H9 (cell line): ENCODE data around the gene MAD2L1. TPM values are rescaled to one million over a fixed set of nuclear protein-coding genes. Genes with fewer than 3 reads are reported as not detected.
"Not testable (repeated sequence)": the region's sequence is repeated elsewhere in the genome, so short reads cannot be mapped to it uniquely, and the experiment has no call there.

Source experiments
- DNase-seq: peaks from one replicate; pipeline ENCODE4 v3.0.0-alpha.2; 2017
- H2AFZ ChIP-seq: one replicate; pipeline ENCODE4 v1.6.1; 2013; ENCODE audit warnings: mild to moderate bottlenecking, low read length, control low read depth, moderate library complexity
- H2AK5ac ChIP-seq: 2 replicates; pipeline ENCODE4 v1.6.1; 2013; ENCODE audit warnings: low read length, control low read depth, mixed read lengths; ENCODE audit not compliant: insufficient read length
- H2BK120ac ChIP-seq: one replicate; pipeline ENCODE4 v1.6.1; 2013; ENCODE audit warnings: low read depth, mild to moderate bottlenecking, low read length, control low read depth, inconsistent platforms; ENCODE audit not compliant: poor library complexity, severe bottlenecking
- H2BK12ac ChIP-seq: 2 replicates; pipeline ENCODE4 v1.6.1; 2013; ENCODE audit warnings: low read length, control low read depth, mixed read lengths, low read depth; ENCODE audit not compliant: insufficient read length
- H2BK15ac ChIP-seq: 2 replicates; pipeline ENCODE4 v1.6.1; 2013; ENCODE audit warnings: low read depth, low read length, control low read depth
- H2BK20ac ChIP-seq: one replicate; pipeline ENCODE4 v1.6.1; 2013; ENCODE audit warnings: low read depth, mild to moderate bottlenecking, low read length, control low read depth, inconsistent platforms; ENCODE audit not compliant: poor library complexity, severe bottlenecking
- H2BK5ac ChIP-seq: 2 replicates; pipeline ENCODE4 v1.6.1; 2013; ENCODE audit warnings: low read length, control low read depth, mixed read lengths; ENCODE audit not compliant: insufficient read length
- H3K14ac ChIP-seq: 2 replicates; pipeline ENCODE4 v1.6.1; 2013; ENCODE audit warnings: low read length, control low read depth; ENCODE audit not compliant: insufficient read depth
- H3K18ac ChIP-seq: 2 replicates; pipeline ENCODE4 v1.6.1; 2013; ENCODE audit warnings: low read depth, mild to moderate bottlenecking, mixed read lengths, low read length, control low read depth; ENCODE audit not compliant: insufficient read length
- H3K23ac ChIP-seq: 2 replicates; pipeline ENCODE4 v1.6.1; 2013; ENCODE audit warnings: low read length, control low read depth, mixed read lengths, low read depth; ENCODE audit not compliant: insufficient read length
- H3K23me2 ChIP-seq: 2 replicates; pipeline ENCODE4 v1.6.1; 2013; ENCODE audit warnings: low read depth, mild to moderate bottlenecking, mixed read lengths, low read length, control low read depth; ENCODE audit not compliant: insufficient read length, poor library complexity, severe bottlenecking
- H3K27ac ChIP-seq: 2 replicates; pipeline ENCODE4 v1.5.1; 2013; ENCODE audit warnings: low read length, control low read depth, mixed read lengths, low read depth; ENCODE audit not compliant: insufficient read length
- H3K27me3 ChIP-seq: 2 replicates; pipeline ENCODE4 v1.6.1; 2013; ENCODE audit warnings: low read length, control low read depth, inconsistent platforms; ENCODE audit not compliant: insufficient read depth
- H3K4ac ChIP-seq: 2 replicates; pipeline ENCODE4 v1.6.1; 2013; ENCODE audit warnings: low read depth, mild to moderate bottlenecking, control low read depth, inconsistent platforms, low read length, moderate library complexity
- H3K4me1 ChIP-seq: 2 replicates; pipeline ENCODE4 v1.6.1; 2013; ENCODE audit warnings: low read length, control low read depth, inconsistent platforms; ENCODE audit not compliant: insufficient read depth
- H3K4me2 ChIP-seq: 2 replicates; pipeline ENCODE4 v1.6.1; 2013; ENCODE audit warnings: low read length, control low read depth, mixed read lengths; ENCODE audit not compliant: insufficient read length, insufficient read depth
- H3K56ac ChIP-seq: 2 replicates; pipeline ENCODE4 v1.6.1; 2013; ENCODE audit warnings: low read depth, mild to moderate bottlenecking, mixed read lengths, low read length, control low read depth; ENCODE audit not compliant: insufficient read length
- H3K79me1 ChIP-seq: 2 replicates; pipeline ENCODE4 v1.6.1; 2013; ENCODE audit warnings: low read depth, mild to moderate bottlenecking, moderate library complexity, low read length, control low read depth, inconsistent platforms; ENCODE audit not compliant: insufficient read depth, poor library complexity, severe bottlenecking
- H3K79me2 ChIP-seq: 2 replicates; pipeline ENCODE4 v1.6.1; 2013; ENCODE audit warnings: low read length, control low read depth, inconsistent platforms; ENCODE audit not compliant: insufficient read depth
- H3K9ac ChIP-seq: 2 replicates; pipeline ENCODE4 v1.6.1; 2013; ENCODE audit warnings: low read length, control low read depth, mixed read lengths; ENCODE audit not compliant: insufficient read length; ENCODE audit errors: extremely low read depth
- H3K9me3 ChIP-seq: one replicate; pipeline ENCODE4 v1.6.1; 2013; ENCODE audit warnings: low read depth, low read length, inconsistent platforms; ENCODE audit not compliant: control insufficient read depth
- H3T11ph ChIP-seq: one replicate; pipeline ENCODE4 v1.6.1; 2013; ENCODE audit warnings: mild to moderate bottlenecking, low read length, control low read depth, inconsistent platforms
- H4K20me1 ChIP-seq: one replicate; pipeline ENCODE4 v1.6.1; 2013; ENCODE audit not compliant: control insufficient read depth, insufficient read length, insufficient read depth
- H4K5ac ChIP-seq: 2 replicates; pipeline ENCODE4 v1.6.1; 2013; ENCODE audit warnings: low read depth, mild to moderate bottlenecking, mixed read lengths, low read length, control low read depth; ENCODE audit not compliant: insufficient read length
- H4K8ac ChIP-seq: replicated peaks from 2 replicates; pipeline ENCODE4 v1.6.1; 2013; ENCODE audit warnings: low read length, control low read depth, mixed read lengths, low read depth; ENCODE audit not compliant: insufficient read length
- H4K91ac ChIP-seq: 2 replicates; pipeline ENCODE4 v1.6.1; 2013; ENCODE audit warnings: low read depth, mild to moderate bottlenecking, moderate library complexity, mixed read lengths, low read length, control low read depth; ENCODE audit not compliant: insufficient read length
- H3K27ac Mint-ChIP-seq, 3 experiments: 2 replicates in 2 of 3; 3 replicates in 1 of 3; pipeline ENCODE4 v1.8.0; 2020 to 2021; ENCODE audit warnings: mixed read lengths in 3 of 3, mild to moderate bottlenecking in 1 of 3, moderate library complexity in 1 of 3
- H3K27me3 Mint-ChIP-seq: 2 replicates; pipeline ENCODE4 v1.8.0; 2021; ENCODE audit warnings: low read depth, mild to moderate bottlenecking, moderate library complexity, mixed read lengths
- H3K36me3 Mint-ChIP-seq, 3 experiments: 2 replicates in 2 of 3; 3 replicates in 1 of 3; pipeline ENCODE4 v1.8.0; 2020 to 2021; ENCODE audit warnings: low read depth in 3 of 3, mixed read lengths in 3 of 3; ENCODE audit not compliant: insufficient read depth in 1 of 3
- H3K4me1 Mint-ChIP-seq, 2 experiments: 2 replicates each; pipeline ENCODE4 v1.8.0; 2020; ENCODE audit warnings: mixed read lengths in 2 of 2
- H3K4me3 Mint-ChIP-seq, 2 experiments: 2 replicates in 1 of 2; 3 replicates in 1 of 2; pipeline ENCODE4 v1.8.0; 2020 to 2021; ENCODE audit warnings: mild to moderate bottlenecking in 2 of 2, mixed read lengths in 2 of 2, moderate library complexity in 1 of 2
- H3K9me3 Mint-ChIP-seq, 2 experiments: 2 replicates in 1 of 2; 3 replicates in 1 of 2; pipeline ENCODE4 v1.8.0; 2020; ENCODE audit warnings: mild to moderate bottlenecking in 2 of 2, mixed read lengths in 2 of 2, moderate library complexity in 1 of 2
- CTCF ChIP-seq: fragments of 200-600 bp; sonication (generic); conservative IDR thresholded peaks from 3 replicates; pipeline ENCODE4 v1.8.0; 2021; ENCODE audit warnings: antibody characterized with exemption, mild to moderate bottlenecking
- WGBS: extraction: QIAGEN DNeasy Blood & Tissue Kit; methylation state at CpG from one replicate; pipeline ENCODE4 v1.1.7; 2013; ENCODE audit warnings: missing lambda C conversion rate, low lambda C conversion rate, mixed read lengths; ENCODE audit not compliant: insufficient read length; ENCODE audit errors: extremely low coverage; 5-methylcytosine and 5-hydroxymethylcytosine counted together
- total RNA-seq: library from RNA; stranded (reverse); gene quantifications from 2 replicates; pipeline ENCODE4 v1.2.1, GENCODE V29; 2021

The MAD2L1 gene
- total RNA-seq, 1 experiment from 2014 or later, result 87.2 TPM

- Histone ChIP-seq H3K9me3 (no peaks in the 10 kb centered on the region), H2BK12ac (no peak overlapping the region), H4K8ac (no peak overlapping the region), H4K91ac (no peak overlapping the region), H3K56ac (no peak overlapping the region), H3K4me1 (no peaks in the 10 kb centered on the region), H3K27ac (no peak overlapping the region), H3K4me2 (no peak overlapping the region), H2BK120ac (no peak overlapping the region), H4K20me1 (no peaks in the 10 kb centered on the region), H2AK5ac (no peak overlapping the region), H3T11ph (no peak overlapping the region), H3K4ac (no peak overlapping the region), H3K27me3 (no peaks in the 10 kb centered on the region), H3K79me1 (no peaks in the 10 kb centered on the region), H2AFZ (no peak overlapping the region), H2BK15ac (no peak overlapping the region), H3K79me2 (no peaks in the 10 kb centered on the region), H2BK5ac (no peak overlapping the region), H2BK20ac (no peak overlapping the region), H3K14ac (no peak overlapping the region), H3K18ac (no peak overlapping the region), H3K9ac (no peak overlapping the region), H4K5ac (no peak overlapping the region), H3K23me2 (no peaks in the 10 kb centered on the region), H3K23ac (no peak overlapping the region)
- TF ChIP-seq CTCF, result no peak
- Mint-ChIP-seq H3K27ac (no peak overlapping the region; a peak in 1 of 7 replicates), H3K4me3 (no peak overlapping the region), H3K27me3 (no peaks in the 10 kb centered on the region), H3K36me3 (peaks cover 0 to 14% (median 8%) of the 10 kb centered on the region in 3 experiments; a peak in 3 of 7 replicates), H3K4me1 (no peaks in the 10 kb centered on the region), H3K9me3 (peaks cover 11 to 16% of the 10 kb centered on the region in 2 experiments)
- WGBS, result no CpG with 5 or more reads among the region's 2 CpGs
- no peak for DNase-seq
Observed at GRCh38 chr4:120088507-120088906, 21.9 kb upstream of the MAD2L1 start.

- H3K4me3 Mint-ChIP-seq, H2AFZ ChIP-seq, H4K5ac ChIP-seq, H3K79me1 ChIP-seq, H3K9ac ChIP-seq, H4K91ac ChIP-seq, H3K4ac ChIP-seq, H2BK20ac ChIP-seq, H3K27me3 ChIP-seq, H3K9me3 ChIP-seq, H3K27ac ChIP-seq, H2BK5ac ChIP-seq, H2BK12ac ChIP-seq, H3K27me3 Mint-ChIP-seq, H3K79me2 ChIP-seq, H4K8ac ChIP-seq, H2AK5ac ChIP-seq, H3K18ac ChIP-seq, H3T11ph ChIP-seq, H3K56ac ChIP-seq, DNase-seq, H2BK120ac ChIP-seq, H3K14ac ChIP-seq, H4K20me1 ChIP-seq, H3K4me1 ChIP-seq, H3K23ac ChIP-seq, H3K4me2 ChIP-seq, H3K4me1 Mint-ChIP-seq, H2BK15ac ChIP-seq, H3K23me2 ChIP-seq, H3K27ac Mint-ChIP-seq: not testable (repeated sequence)
- H3K9me3 Mint-ChIP-seq, result peaks cover 11 to 16% of the 10 kb centered on the region in 2 experiments
- H3K36me3 Mint-ChIP-seq, result peaks cover 0 to 14% (median 8%) of the 10 kb centered on the region in 3 experiments; a peak in 3 of 7 replicates
- WGBS, result no CpG with 5 or more reads among the region's 1 CpG
Observed at GRCh38 chr4:120088066-120088465, 21.4 kb upstream of the MAD2L1 start.
